Neural cell (in vitro differentiated cells): Measurements from ENCODE around the gene COL4A2.

Source experiments
- EP300 ChIP-seq: fragments of 450-650 bp; conservative IDR thresholded peaks from 2 replicates; pipeline ENCODE4 v1.6.1; 2014; ENCODE audit warnings: antibody characterized with exemption, mild to moderate bottlenecking, moderate library complexity; ENCODE audit not compliant: poor library complexity, severe bottlenecking
- EZH2 ChIP-seq: fragments of 200-600, 300-800 bp; shearing (Covaris generic), sonication (generic); IDR thresholded peaks from 2 replicates; pipeline ENCODE4 v1.6.1; 2014; ENCODE audit warnings: antibody characterized with exemption, low read length, borderline replicate concordance, mild to moderate bottlenecking; ENCODE audit not compliant: insufficient read depth, poor library complexity, severe bottlenecking

DNA sequence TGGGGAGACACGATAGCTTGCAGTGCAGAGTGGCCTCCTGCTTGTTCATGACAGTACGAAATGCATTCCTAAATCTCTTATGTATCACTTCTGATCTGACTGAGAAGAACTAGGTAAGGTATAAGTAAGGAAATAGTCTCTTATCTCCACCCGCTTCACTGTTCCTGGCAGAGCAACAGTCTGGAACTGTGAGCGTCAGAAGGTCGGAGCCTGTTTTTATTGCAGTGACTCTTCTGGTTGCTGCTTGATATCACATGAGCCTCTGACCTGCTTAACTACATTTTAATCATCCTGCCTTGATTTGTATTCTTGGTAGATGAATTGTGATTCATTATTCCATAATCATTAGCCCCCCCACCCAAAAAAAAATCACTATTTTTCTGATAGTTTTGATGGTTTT, 69.0 kb downstream of the COL4A2 start:
- TF ChIP-seq EZH2 (no peak), EP300 (no peak)
